PFSK-1 (cell line): ENCODE results near the gene SAMHD1.

Experiments
- FOXP2 ChIP-seq: optimal IDR thresholded peaks from 2 replicates; pipeline ENCODE3; 2011; ENCODE audit warnings: borderline replicate concordance, control low read depth, inconsistent platforms; ENCODE audit not compliant: insufficient read depth; ENCODE audit errors: extremely low read length, extremely low read depth
- POLR2AphosphoS5 ChIP-seq: IDR thresholded peaks from 2 replicates; pipeline ENCODE4 v1.6.1; 2012; ENCODE audit warnings: low read depth, mild to moderate bottlenecking, control low read depth, low read length, moderate library complexity
- SIN3A ChIP-seq: IDR thresholded peaks from 2 replicates; pipeline ENCODE4 v1.6.1; 2012; ENCODE audit warnings: mild to moderate bottlenecking, low read length, moderate library complexity, borderline replicate concordance; ENCODE audit not compliant: insufficient read depth
- TAF1 ChIP-seq: IDR thresholded peaks from 2 replicates; pipeline ENCODE4 v1.6.1; 2012; ENCODE audit warnings: low read length, control low read depth, borderline replicate concordance; ENCODE audit not compliant: insufficient read depth
- TF ChIP-seq, protein P1 (sequence below), 2 experiments: IDR thresholded peaks; 2 replicates each; pipeline versions ENCODE4 v1.6.1 to v1.8.0; 2011 to 2012; ENCODE audit warnings: low read depth in 2 of 2, low read length in 2 of 2, control low read depth in 1 of 2, inconsistent platforms in 1 of 2, mild to moderate bottlenecking in 1 of 2, moderate library complexity in 1 of 2; ENCODE audit not compliant: insufficient read depth in 1 of 2

Gene SAMHD1

DNA sequence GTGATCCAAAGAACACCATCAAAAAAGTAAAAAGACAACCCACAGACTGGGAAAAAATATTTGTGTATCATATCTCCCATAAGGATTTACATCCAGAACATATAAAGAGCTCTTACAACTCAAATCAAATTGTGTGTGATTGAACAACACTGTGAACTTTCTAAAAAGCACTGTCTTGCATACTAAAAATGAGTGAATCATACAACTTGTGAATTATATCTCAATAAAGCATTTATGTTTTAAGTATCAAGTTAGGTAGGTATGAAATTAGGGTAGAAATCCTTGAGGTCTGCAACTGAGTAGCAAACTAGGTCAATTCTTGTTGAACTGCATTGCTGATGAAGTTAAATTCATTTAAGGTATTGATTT is 14.1 kb downstream of the SAMHD1 start:
- TF ChIP-seq, protein P1, sequence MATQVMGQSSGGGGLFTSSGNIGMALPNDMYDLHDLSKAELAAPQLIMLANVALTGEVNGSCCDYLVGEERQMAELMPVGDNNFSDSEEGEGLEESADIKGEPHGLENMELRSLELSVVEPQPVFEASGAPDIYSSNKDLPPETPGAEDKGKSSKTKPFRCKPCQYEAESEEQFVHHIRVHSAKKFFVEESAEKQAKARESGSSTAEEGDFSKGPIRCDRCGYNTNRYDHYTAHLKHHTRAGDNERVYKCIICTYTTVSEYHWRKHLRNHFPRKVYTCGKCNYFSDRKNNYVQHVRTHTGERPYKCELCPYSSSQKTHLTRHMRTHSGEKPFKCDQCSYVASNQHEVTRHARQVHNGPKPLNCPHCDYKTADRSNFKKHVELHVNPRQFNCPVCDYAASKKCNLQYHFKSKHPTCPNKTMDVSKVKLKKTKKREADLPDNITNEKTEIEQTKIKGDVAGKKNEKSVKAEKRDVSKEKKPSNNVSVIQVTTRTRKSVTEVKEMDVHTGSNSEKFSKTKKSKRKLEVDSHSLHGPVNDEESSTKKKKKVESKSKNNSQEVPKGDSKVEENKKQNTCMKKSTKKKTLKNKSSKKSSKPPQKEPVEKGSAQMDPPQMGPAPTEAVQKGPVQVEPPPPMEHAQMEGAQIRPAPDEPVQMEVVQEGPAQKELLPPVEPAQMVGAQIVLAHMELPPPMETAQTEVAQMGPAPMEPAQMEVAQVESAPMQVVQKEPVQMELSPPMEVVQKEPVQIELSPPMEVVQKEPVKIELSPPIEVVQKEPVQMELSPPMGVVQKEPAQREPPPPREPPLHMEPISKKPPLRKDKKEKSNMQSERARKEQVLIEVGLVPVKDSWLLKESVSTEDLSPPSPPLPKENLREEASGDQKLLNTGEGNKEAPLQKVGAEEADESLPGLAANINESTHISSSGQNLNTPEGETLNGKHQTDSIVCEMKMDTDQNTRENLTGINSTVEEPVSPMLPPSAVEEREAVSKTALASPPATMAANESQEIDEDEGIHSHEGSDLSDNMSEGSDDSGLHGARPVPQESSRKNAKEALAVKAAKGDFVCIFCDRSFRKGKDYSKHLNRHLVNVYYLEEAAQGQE (IDR thresholded peaks at IDR 0.05; ENCODE audit: insufficient read depth in 1 of 2, low read depth in 2 of 2, low read length in 2 of 2), result no peak
- TF ChIP-seq FOXP2 (no peak), TAF1 (no peak)

DNA sequence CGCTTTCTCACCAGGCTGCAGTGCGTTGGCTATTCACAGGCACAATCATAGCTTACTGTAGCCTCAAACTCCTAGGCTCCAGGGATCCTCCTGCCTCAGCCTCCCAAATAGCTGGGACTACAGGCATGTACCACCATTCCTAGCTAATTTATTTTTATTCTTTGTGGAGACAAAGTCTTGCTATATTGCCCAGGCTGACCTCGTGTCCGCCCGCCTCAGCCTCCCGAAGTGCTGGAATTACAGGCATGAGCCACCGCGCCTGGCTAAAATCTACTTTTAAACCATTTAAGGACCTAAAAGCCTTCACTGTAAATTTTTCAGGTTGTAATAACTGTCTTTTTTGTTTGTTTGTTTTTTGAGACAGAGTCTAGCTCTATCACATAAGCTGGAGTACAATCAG is 15.2 kb downstream of the SAMHD1 start:
- TF ChIP-seq, protein P1 (IDR thresholded peaks at IDR 0.05; ENCODE audit: insufficient read depth in 1 of 2, low read depth in 2 of 2, low read length in 2 of 2), result no peak
- TF ChIP-seq TAF1 (no peak), FOXP2 (no peak), POLR2AphosphoS5 (no peak), SIN3A (no peak)

DNA sequence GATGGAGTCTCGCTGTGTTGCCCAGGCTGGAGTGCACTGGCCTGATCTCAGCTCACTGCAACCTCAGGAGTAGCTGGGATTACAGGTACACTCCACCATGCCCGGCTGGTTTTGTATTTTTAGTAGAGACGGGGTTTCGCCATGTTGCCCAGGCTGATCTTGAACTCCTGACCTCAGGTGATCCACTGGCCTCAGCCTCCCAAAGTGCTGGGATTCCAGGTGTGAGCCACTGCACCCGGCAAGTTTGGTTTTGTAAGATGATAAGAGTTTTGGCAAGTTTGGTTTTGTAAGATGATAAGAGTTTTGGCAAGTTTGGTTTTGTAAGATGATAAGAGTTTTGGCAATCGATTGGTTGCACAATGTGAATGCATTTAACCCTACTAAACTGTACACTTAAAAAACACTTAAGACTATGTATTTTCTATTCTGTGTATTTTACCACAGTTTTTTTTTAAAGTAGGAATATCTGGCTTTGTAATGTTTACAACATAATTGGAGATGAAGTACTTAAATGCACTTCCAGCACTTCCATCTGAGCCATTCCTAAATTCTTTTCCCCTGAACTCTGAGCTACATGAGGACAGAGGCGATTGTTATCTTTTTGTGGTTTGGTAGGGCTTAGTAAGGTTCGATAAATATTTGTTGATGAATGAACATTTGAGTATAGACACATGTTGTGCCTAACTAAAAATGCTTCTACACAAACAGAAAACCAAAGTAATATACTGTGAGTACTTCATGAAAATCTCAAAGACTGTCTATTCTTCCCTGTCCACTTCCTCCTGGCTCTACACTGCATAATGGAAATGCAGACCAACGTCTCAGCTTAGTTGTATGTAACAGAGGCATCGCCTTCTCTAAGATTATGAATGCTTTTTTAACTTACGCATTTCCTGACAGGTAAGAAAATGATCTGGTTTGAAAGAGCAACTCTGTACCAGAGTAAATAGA is 18.8 kb downstream of the SAMHD1 start:
- TF ChIP-seq TAF1 (no peak), POLR2AphosphoS5 (no peak)

DNA sequence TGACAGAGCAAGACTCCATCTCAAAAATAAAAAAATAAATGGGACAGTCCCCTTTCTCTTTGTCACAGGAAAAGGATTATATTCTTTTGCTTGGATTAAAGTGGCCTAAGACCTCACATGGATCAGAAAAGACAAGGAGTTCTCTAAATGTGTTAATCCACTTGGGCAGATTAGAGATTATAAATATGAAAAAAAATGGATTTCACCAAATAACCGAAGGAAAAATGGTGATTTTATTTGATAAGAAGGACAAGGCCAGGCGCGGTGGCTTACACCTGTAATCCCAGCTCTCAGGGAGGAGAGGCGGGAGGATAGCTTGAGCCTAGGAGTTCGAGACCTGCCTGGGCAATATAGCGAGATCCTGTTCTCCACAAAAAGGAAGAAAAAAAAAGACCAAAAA is 21.8 kb downstream of the SAMHD1 start:
- no peak for TF ChIP-seq FOXP2
- TF ChIP-seq POLR2AphosphoS5, result no peak
- TF ChIP-seq, protein P1 (IDR thresholded peaks at IDR 0.05; ENCODE audit: insufficient read depth in 1 of 2, low read depth in 2 of 2, low read length in 2 of 2), result no peak
- TF ChIP-seq SIN3A, result no peak
- TF ChIP-seq TAF1, result no peak

DNA sequence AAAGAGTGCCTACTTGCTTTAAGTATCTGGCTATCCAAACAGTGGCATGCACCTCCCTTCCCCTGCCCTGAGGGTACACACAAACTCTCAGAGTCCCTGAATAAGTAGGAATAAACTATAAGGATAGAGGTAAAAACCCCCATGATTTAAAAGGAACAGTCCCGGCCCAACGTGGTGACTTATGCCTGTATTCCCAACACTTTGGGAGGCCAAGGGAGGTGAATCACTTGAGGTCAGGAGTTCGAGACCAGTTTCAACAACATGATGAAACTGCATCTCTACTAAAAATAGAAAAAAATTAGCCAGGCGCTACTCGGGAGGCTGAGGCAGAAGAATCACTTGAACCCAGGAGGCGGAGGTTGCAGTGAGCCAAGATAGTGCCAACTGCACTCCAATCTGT is 22.2 kb downstream of the SAMHD1 start:
- TF ChIP-seq POLR2AphosphoS5, result no peak
- TF ChIP-seq FOXP2, result no peak
- TF ChIP-seq TAF1, result no peak
- TF ChIP-seq SIN3A, result no peak
- TF ChIP-seq, protein P1 (IDR thresholded peaks at IDR 0.05; ENCODE audit: insufficient read depth in 1 of 2, low read depth in 2 of 2, low read length in 2 of 2), result no peak
